Subcutaneous adipose tissue (tissue), 4 donors: ENCODE results near the gene NDUFA8. TPM values are rescaled to one million over a fixed set of nuclear protein-coding genes. Genes with fewer than 3 reads are reported as not detected.

ENCODE experiments used
- total RNA-seq, 4 donors: library from RNA; depleted of rRNA; stranded (reverse); fragments of >200 nt; gene quantifications; one replicate each; pipeline ENCODE4 v1.1.0, GENCODE V29; 2016
- TF ChIP-seq, protein P1 (sequence below): fragments of 450-650 bp; IDR thresholded peaks from one replicate; pipeline ENCODE4 v1.5.1; 2016; ENCODE audit warnings: low read depth, mild to moderate bottlenecking, control low read depth, antibody characterized with exemption, moderate library complexity

Gene NDUFA8
- total RNA-seq, 4 donors from 2014 or later: 24.5 to 53.0 (median 28.7) TPM

- TF ChIP-seq, protein P1, sequence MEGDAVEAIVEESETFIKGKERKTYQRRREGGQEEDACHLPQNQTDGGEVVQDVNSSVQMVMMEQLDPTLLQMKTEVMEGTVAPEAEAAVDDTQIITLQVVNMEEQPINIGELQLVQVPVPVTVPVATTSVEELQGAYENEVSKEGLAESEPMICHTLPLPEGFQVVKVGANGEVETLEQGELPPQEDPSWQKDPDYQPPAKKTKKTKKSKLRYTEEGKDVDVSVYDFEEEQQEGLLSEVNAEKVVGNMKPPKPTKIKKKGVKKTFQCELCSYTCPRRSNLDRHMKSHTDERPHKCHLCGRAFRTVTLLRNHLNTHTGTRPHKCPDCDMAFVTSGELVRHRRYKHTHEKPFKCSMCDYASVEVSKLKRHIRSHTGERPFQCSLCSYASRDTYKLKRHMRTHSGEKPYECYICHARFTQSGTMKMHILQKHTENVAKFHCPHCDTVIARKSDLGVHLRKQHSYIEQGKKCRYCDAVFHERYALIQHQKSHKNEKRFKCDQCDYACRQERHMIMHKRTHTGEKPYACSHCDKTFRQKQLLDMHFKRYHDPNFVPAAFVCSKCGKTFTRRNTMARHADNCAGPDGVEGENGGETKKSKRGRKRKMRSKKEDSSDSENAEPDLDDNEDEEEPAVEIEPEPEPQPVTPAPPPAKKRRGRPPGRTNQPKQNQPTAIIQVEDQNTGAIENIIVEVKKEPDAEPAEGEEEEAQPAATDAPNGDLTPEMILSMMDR: no peak
Measured at GRCh38 chr9:122126331-122127261, 33.0 kb downstream of the NDUFA8 start.

GRCh38 chr9:122125509-122126330 is 33.9 kb downstream of the NDUFA8 start:
- TF ChIP-seq, protein P1: no peak

GRCh38 chr9:122125158-122125508 is 34.4 kb downstream of the NDUFA8 start:
- TF ChIP-seq, protein P1: no peak

GRCh38 chr9:122124528-122124927 is 35.1 kb downstream of the NDUFA8 start:
- TF ChIP-seq, protein P1: no peak

GRCh38 chr9:122124048-122124447 is 35.5 kb downstream of the NDUFA8 start:
- TF ChIP-seq, protein P1: no peak

- TF ChIP-seq, protein P1: no peak
Measured at GRCh38 chr9:122122903-122123632, 36.5 kb downstream of the NDUFA8 start.
